ENCODE data around the gene NKX3-2.

Gene NKX3-2

DNA sequence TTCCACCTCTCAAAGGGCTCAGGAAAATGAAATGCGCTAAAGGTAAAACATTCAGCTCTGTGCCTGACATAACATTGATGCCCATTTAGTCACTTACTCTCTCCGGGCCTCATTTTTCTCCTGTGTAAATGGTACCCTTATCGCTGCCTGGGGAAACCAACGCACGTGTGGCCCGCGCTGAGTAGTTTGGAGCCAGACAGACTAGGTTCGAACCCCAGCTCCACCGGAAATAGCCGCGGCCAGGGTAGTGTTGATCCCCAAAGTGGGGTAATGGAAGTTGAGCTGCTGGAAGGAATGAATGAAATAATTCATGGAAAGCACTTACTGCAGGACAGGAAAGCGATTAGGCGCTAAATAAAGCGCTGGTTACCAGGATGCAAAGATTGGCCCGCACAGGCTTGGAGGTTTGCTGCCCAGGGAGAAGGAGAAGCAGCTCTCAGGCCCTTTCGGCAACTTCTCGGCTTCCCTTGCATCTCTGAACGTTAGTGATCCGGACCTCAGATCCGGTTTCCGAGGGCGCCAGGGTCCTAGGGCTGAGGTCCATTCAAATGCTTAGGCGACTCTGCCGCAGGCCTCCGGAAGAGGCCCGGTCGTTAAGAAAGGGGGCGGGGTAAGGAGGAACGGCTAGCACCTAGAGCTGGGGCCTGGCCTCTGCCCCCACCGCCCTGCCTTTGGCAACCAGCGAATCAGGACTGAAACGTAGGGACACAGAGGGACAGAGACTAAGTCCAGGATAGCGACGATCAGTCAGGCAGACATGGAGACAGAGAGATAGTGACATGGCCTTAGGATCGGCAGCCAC is 13.3 kb downstream of the NKX3-2 start:
- DNase-seq, result no peak

DNA sequence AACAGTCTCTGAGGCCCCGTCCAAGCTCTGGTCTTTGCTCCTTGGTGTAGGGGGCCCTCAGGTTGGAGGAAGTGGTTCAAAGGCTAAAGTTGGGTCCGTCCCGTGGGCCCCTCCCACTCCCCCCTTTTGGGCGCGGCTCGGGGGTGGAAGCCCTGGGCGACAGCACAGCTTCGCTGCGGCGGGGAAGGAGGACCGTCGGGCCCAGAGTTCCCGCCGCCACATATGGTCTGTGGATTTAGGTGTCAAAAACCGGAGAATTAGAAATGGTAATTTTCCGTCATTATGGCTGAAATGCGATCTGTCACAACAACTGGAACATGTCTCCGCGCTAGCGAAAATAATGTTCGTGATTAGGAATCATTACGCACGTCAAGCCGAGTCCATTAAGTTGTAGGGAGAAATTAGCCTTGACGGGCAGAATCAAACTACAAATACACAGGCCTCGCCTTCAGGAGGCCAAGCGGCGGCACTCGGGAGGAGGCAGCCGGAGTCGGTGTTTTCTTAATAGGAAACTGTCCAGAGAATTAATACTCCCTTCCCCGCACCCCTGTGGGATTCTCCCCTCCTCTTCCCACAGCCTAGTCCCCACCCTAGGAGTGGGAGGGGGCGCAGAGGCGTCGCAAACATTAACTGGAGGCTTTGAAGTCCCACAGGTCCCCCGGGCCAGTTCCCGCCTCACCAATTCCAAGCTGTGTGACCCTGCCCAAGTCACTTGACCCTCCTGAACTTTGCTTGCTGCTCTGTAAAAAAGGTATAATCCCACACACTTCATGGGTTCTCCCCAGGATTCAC is 15.0 kb downstream of the NKX3-2 start:
- DNase-seq, result no peak

DNA sequence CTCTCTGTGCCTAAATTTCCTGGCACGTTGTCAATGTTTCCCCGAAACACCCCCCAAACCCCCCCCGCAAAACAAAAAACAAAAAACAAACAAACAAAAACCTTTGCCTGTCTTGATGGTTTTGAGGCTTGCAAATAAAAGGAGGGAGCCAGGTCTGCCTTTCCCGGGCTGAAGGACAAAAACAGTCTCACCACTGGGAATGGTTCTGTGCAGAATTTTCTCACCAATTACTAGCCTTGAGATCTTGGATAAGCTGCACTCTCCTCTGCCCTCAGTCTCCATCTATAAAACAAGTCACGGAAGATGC is 15.5 kb downstream of the NKX3-2 start:
- no peak for DNase-seq

DNA sequence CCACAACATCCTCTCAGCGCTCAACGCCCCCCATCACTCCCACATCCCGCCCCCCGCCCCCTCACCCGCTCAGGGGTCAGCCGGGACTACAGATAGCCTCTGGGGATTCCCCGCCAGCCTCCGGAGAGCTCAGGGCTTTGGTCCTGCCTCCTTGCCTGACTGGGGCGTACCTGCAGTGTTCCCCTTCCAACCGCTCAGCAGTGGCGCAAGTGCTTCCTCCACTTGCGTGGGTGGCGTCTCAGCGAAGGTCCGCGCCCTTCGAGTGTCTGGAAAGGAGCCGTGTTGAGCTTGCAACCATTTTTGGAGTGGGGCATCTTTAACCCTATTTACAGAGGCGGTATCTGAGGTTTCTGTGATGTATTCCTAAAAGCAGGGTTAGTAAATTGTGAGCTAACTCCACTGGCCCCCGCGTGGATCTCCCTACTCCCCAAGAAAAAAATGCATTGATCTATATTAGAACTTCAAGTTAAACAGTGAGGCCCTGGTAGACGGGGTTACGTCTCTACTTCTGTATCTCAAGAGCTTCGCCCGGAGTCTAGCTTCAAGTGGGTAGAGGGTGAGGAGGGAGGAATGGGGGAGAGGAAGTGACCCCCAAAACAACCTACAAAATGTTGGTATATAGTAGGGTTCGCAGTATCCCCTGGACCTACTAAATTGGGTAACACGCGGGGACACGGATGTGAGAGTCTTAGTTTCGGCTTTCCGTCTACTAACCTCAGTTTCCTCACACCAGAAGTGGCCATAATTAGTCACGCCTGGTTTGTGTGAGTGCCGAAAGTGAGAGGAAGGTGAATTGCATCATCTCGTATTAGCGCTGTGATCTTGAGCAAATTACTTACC is 16.1 kb downstream of the NKX3-2 start:
- no peak for DNase-seq

DNA sequence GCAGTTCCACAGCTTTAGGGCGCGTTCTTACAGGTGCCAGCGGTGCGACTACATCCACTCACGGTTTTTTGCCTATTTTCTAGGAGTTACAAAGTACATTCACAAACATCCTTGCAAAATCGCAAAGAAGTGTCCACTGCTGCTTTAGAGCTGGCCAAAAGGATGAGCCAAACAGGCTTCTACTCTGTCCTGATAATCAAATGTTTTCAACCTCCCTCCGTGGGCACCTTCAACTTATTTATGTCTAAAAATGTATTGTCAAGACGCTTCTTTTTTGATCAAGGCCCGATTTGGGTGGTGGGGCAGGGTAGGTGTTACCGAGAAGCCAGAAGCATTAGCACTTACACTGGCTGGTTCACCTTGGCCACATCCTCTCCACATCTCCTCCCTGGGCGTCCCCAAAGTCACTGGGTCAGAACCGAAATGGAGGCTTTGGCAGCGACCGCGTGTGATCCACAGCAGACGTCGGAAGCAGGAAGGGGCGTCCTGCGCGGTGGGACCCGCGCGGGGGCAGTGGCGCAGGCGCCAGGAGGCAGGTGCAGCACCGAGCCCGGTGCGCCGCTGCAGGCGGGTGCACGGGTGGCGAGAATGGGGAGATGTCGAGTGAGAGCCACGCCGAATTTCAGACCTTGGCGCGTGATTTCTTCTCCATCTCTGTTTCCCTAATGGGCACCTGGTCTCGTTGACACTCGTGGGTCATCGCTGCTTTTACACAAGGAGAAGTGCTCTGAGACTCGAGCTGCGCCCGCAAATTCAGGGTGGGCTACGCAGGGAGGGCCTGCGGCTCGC is 16.9 kb downstream of the NKX3-2 start:
- no peak for DNase-seq

DNA sequence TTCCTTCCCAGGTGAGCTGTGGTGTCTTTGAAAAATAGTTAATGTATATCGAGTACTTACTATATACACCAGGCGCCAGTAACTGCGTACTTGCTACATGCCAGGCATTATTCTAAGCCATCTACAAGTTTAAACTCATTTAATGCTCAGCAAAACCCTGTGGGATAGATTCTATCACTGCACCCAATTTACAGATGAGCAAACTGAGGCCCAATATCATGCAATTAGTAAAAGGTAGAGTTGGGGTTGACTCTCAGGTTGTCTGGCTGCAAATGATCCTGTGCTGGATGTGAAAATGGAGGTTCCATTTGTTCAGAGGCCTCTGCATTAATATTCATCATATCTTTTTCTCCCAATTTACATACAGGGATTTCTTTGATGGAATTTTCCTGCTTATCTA is 17.6 kb downstream of the NKX3-2 start:
- no peak for DNase-seq

DNA sequence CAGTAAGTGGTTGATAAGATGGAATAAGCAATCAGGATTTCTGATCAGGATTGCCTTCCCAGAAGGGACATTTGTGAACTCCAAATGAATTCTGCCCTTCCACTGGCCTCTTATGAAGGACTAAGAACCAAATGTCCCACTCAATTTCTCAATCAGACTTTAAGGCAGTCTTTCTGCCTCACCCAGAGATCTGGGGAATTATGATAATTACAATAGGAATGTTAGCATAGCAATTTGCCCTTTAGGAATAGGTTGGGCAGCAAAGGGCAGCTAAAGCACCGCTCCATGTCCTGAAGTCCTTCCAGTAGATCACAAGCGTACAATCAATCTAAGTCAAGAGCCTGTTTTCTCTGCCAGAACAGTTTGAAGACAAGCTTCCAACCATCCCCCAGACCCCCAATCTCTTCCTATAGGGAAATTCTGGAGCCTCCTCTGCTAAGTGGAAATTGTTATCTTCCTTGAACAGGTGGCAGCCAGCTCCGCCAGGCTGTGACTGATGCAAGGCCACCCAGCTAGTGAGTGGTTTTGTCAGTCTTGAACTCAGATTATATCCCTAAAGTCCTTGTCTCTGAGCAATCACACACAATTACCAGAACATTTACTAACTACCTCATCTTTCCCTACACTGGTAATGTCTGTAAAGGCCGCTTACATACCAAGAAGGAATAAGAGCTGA is 18.6 kb downstream of the NKX3-2 start:
- DNase-seq, result no peak

DNA sequence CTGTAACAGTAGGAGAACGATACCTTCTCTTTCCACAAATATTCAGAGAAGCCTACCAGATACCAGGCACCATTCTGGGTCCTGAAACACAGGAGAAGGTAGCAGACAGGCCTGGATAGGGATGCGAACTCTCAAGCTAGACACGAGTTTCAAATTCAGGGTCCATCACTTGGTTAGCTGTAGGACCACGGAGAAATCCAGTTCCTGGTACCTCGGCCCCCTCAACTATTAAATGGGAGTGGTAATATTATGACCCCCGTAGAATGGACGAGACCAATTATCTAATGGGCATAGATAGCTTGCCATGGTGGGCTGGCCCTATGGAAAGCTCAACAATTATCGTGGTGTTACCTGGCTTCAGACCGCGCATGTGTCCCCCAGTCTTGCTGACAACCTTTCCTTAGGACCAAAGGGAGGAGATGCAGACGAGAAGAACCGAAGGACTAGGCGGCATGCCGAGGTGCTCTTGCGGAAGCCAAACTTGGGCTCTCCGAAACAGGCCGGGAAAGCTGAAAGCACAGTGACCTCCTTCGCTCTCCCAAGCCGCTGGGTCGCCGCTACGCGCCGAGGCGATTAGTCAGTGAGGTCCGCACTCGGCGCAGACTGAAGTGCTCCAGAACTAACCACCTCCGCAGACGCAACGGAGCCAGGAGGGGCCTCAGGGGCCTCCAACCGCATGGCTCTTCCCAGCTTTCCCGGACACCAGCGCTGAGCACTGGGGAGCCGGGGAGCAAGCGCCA is 19.6 kb downstream of the NKX3-2 start:
- no peak for DNase-seq

DNA sequence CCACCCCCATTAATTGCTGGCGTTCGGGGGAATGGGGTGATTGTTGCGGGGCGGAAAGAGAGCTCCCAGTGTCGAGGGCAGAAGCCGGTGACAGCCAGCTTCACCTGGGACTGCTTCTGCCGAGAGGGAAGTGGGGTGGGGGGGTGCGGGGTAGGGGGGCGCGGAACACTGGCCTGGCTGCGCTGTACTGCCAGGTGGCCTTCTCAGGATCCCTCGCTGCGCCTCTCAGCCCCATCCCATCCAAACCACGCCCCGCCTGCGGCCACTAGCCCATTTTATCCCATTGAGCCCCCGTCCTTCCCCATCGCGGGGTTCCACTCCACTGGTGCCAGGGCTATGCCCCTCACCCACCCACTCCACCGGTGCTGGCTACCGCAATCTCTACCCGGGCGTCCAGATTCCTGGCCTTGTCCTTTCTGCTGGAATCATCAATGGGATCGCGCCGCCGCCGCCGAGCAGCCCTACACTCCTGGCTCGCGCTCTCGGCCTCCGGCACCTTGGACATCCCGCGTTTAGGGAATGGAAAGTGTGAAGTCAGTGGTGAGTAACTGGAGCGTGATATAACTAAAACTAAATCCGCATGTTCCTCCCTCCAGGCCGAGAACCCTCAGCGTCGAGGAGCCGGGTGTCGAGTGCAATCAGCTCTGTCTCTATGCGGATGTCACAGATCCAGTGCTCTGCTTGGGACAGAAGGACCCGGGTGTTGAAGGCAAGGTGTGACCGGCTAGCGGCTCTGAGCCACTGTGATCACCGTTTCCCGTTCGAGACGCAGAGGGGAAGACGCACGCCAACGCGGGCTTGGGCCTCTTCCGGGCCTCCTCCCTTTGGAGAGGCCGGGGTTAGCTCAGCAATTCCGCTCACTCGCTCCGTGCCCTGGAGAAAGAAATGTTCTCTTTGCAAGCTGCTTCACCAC is 20.5 kb downstream of the NKX3-2 start:
- DNase-seq, result no peak

DNA sequence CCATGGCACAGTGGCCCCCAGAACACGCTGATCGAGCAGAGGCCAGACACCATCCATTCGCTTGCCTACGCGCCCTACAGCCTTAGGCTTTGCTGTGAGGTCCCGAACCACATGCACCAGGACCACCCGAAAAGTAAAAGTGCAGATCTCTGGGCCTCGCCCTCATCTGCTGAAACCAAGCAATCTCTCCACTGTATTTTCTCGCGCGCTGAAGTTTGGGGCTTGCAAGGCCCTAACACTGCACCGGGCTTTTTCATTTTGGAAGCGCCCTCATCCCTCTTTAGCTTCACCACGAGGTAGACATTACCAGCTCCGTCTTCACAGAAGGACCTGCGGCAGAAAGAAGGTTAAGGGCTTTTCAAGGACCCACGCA is 21.2 kb downstream of the NKX3-2 start:
- no peak for DNase-seq

DNA sequence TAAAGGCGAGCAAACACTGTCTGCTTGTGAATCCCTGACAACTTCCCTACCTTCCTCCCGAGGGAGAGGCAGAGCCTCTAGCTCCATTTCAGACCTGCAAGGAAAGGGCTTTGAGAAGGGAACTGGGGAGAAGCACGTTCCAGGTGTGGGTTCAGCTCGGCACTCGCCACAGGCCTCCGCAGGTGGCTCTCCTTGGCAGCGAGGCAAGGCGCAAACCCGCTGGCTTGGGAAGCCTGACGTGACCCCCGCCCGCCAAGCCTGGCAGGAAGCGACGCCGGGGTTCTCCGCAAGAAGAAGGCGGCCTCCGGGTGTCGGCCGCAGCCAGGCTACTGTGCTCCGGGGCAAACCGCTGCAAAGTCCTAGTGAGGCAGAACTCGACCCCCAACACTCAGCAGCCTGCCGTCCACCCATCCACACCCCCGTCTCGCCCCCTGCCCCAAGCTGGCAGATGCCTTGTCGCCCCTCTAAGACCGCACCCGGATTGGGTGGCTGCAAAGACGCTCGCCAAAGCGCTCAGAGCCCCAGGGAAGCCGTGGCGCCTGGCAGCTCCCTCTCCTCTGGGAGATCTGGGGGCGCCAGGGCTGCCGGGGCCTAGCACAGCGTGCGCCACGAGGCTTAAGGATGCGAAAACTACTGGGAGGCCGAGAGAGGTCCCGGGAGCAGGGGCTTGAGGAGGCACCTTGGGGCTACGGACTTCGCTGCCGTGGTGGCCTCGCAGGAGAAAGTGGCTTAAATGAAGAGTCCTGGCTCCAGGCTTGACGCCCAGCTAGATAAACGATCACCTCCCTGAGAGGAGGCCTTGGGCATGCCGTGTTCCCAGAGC is 21.8 kb downstream of the NKX3-2 start:
- DNase-seq, result no peak

DNA sequence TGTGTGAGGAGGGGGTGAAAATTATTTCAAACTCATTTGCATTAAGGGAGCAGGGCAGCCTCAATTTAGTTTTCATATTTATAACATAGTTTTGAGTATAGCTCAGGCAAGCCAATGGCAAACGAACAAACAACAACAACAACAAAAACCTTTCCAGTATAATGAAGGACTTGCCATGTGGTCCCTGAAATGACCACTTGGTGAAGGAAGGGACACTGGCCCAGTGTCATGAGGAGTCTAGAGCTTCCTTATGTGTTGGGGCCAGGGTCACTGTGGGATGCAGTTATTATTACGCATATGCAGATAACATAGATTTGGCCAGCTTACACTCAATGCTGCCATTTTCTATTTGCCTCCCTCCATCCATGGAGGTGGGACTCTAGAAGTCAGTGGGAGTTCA is 23.3 kb downstream of the NKX3-2 start:
- no peak for DNase-seq

DNA sequence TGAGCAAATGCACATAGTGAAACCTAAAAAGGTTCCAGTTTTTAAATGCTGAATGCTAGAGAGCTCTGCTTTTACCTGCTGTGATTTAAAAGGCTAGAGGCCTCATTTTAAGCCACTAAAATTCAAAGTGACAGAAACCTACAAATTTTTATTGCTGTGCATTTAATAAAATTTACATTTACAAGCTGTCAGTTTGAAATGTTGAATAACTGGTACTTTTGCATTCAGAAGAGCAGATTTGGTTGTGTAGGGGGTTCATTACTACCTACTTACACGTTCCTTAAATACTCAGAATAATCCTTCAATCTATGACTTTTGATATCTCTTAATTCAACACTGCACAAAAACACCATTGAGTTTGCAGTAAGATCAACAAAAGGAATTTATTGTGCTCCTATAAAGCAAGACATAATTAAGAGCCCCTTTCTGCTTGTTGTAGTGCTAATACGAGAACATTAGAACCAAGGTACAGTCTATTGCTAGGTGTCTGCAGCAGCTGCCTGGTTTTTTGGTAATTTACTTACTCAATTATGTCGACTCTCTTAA is 27.9 kb downstream of the NKX3-2 start:
- DNase-seq, result no peak

DNA sequence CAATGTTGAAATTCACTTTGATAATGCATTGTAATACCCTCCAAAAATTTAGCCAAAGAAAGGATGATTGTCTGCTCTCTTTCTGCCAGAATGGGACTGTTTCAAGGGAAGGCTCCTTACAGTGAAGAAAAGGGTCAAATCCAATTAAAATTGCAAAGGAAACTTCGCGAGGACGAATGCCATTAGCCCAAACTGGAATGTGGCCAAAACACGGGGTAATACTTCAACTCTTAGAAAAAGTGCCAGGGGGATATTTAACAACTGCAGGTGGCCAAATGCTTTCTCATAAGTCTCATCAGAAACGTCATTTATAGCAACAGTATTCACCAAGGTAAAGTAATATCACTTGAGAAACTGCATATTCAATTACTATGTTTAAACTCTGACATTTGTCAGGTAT is 29.0 kb downstream of the NKX3-2 start:
- no peak for DNase-seq

DNA sequence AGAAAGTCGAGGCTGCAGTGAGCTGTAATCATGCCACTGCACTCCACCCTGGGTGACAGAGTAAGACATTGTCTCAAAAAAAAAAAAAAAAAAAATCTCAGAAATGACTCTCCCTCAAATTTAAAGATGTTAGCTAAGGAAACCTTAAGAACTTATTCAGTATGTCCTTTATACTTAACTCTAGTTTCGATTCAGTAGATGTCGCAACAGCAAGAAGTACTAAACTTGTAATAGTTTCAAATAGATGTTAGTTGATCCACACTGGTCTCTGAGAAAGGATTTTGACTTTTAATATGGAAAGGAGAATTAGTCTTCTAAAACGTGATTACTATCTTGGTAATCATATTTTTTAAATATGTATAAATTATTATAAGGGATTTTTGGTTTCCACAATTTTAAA is 29.6 kb downstream of the NKX3-2 start:
- DNase-seq, result no peak

DNA sequence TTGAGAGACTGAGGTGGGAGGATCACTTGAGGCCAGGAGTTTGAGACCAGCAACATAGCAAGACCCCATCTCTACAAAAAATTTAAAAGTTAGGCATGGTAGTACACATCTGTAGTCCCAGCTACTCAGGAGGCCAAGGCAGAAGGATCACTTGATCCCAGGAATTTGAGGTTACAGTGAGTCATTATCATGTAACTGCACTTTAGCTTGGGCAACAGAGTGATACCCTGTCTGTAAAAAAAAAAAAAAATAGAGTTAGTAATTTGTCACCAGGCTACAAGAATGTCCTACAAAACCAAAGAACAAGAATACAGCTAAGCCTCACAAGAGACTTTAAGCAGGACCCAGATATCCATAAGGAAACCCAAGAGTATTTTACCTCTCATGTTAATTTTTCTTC is 33.2 kb downstream of the NKX3-2 start:
- DNase-seq, result no peak

DNA sequence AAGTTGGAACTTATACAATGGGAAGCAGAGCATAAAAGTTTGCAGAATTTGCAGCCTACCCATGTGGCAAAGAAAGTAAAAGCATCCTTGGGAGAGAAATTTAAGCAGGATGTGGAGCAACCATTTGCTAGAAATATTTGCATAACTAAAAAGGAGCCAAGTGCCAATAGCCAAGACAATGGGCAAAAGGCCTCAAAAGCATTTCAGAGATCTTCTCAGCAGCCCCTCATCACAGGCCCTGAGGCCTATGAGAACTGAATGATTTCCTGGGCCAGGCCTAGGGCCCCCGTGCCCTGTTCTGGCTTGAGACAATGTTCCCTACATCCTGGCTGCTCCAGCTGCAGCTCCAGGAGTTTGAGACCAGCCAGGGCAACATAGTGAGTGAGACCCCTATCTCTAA is 34.9 kb downstream of the NKX3-2 start:
- DNase-seq, result no peak

DNA sequence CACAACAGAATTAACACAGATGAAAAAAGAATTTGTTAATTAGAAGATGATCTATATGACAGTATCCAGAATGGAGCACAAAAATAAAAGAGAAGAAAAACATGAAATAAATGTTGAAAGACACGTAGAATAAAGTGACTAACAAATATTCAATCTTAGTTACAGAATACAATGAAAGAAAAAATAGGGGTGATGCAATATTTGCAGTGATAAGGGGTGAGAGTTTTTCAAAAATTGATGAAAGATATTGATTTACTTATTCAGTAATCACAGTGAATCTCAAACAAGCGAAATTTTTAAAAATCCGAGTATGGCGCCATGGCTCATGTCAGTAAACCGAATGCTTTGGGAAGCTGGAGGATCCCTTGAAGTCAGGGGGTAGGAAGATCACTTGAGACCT is 39.9 kb downstream of the NKX3-2 start:
- no peak for DNase-seq

DNA sequence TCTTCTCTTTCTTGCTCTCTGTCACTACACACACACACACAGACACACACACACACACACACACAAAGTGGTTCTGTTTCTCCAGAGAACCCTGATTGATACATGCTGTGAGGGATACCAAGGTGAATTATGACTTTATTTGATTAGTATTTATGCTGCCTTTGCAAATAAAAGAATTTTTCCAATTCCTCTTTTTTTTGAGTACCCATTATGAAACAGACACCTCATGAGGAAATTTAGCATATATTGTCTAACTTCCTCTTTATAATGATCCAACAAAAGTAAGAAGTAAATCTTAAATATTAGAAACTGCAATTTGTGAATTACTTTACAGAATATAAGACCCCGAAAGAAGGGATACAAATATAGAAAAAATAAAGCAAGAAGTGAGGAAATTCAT is 45.8 kb downstream of the NKX3-2 start:
- DNase-seq, result no peak

All from activated T-cell treated with anti-CD3 and anti-CD28 coated beads for 4 hours (primary cell).